ENCODE measurements around the gene SMARCA2. TPM values are rescaled to one million over a fixed set of nuclear protein-coding genes. Genes with fewer than 3 reads are reported as not detected.

The SMARCA2 gene
- total RNA-seq, 2 experiments from 2014 or later: 91.3 to 94.0 TPM

- Mint-ChIP-seq H3K27ac (no peak overlapping the region), H3K36me3 (ENCODE audit: low read depth) (peaks cover 54% of the 10 kb centered on the region), H3K9me3 (ENCODE audit: low read depth) (no peaks in the 10 kb centered on the region), H3K4me1 (no peaks in the 10 kb centered on the region), H3K4me3 (no peak overlapping the region), H3K27me3 (no peaks in the 10 kb centered on the region)
- POLR2A ChIA-PET: no interaction called here
- intact Hi-C loops (cut with DNase I, micrococcal nuclease): no loop called here
- DNase-seq: no peak
- ATAC-seq: no peak
- CTCF ChIA-PET: interaction anchor here (1.5 kb wide), 1 partner anchor 9 kb away, joined by 8 read pairs; no protein-coding TSS in a partner anchor
Measured at GRCh38 chr9:2096376-2096970, 81.3 kb downstream of the SMARCA2 start.

GRCh38 chr9:2106666-2107065, 91.5 kb downstream of the SMARCA2 start:
- no peaks in the 10 kb centered on the region for H3K9me3 Mint-ChIP-seq (ENCODE audit: low read depth)
- peaks cover 14% of the 10 kb centered on the region for H3K4me1 Mint-ChIP-seq
- H3K36me3 Mint-ChIP-seq (ENCODE audit: low read depth): peaks cover 47% of the 10 kb centered on the region
- ChIA-PET POLR2A (no interaction called here), CTCF (interaction anchor here (1.0 to 1.4 kb wide), 4 partner anchors 14 to 21 kb away, joined by 3 to 7 read pairs (median 4); no protein-coding TSS in a partner anchor)
- no peak overlapping the region for H3K4me3 Mint-ChIP-seq
- DNase-seq (no peak), ATAC-seq (peak; percentile 44)
- peak overlapping the region; percentile 15 for H3K27ac Mint-ChIP-seq
- H3K27me3 Mint-ChIP-seq: no peaks in the 10 kb centered on the region
- intact Hi-C loops (cut with DNase I, micrococcal nuclease): no loop called here

- intact Hi-C loops (cut with DNase I, micrococcal nuclease): no loop called here
- Mint-ChIP-seq H3K9me3 (ENCODE audit: low read depth) (no peaks in the 10 kb centered on the region), H3K27ac (no peak overlapping the region), H3K4me1 (peaks cover 14% of the 10 kb centered on the region), H3K4me3 (no peak overlapping the region), H3K36me3 (ENCODE audit: low read depth) (peaks cover 47% of the 10 kb centered on the region), H3K27me3 (no peaks in the 10 kb centered on the region)
- no peak for ATAC-seq
- no peak for DNase-seq
- ChIA-PET POLR2A (no interaction called here), CTCF (no interaction called here)
Measured at GRCh38 chr9:2107906-2108451, 92.8 kb downstream of the SMARCA2 start.

GRCh38 chr9:2109069-2109650, 94.0 kb downstream of the SMARCA2 start:
- CTCF ChIA-PET: interaction anchor here (1.0 kb wide), 1 partner anchor 22 kb away, joined by 3 read pairs; no protein-coding TSS in a partner anchor
- H3K9me3 Mint-ChIP-seq (ENCODE audit: low read depth): no peaks in the 10 kb centered on the region
- no peak for DNase-seq
- H3K4me1 Mint-ChIP-seq: peaks cover 14% of the 10 kb centered on the region
- ATAC-seq: no peak
- H3K4me3 Mint-ChIP-seq: no peak overlapping the region
- H3K27me3 Mint-ChIP-seq: no peaks in the 10 kb centered on the region
- intact Hi-C loops (cut with DNase I, micrococcal nuclease): no loop called here
- peaks cover 46% of the 10 kb centered on the region for H3K36me3 Mint-ChIP-seq (ENCODE audit: low read depth)
- no peak overlapping the region for H3K27ac Mint-ChIP-seq
- POLR2A ChIA-PET: no interaction called here

GRCh38 chr9:2110036-2110435, 94.9 kb downstream of the SMARCA2 start:
- ChIA-PET CTCF (interaction anchor here (1.1 kb wide), 1 partner anchor 28 kb away, joined by 3 read pairs; no protein-coding TSS in a partner anchor), POLR2A (no interaction called here)
- no peak for DNase-seq
- H3K9me3 Mint-ChIP-seq (ENCODE audit: low read depth): no peaks in the 10 kb centered on the region
- H3K27me3 Mint-ChIP-seq: no peaks in the 10 kb centered on the region
- H3K4me1 Mint-ChIP-seq: peaks cover 14% of the 10 kb centered on the region
- no peak for ATAC-seq
- no peak overlapping the region for H3K27ac Mint-ChIP-seq
- intact Hi-C loops (cut with DNase I, micrococcal nuclease): no loop called here
- no peak overlapping the region for H3K4me3 Mint-ChIP-seq
- peaks cover 47% of the 10 kb centered on the region for H3K36me3 Mint-ChIP-seq (ENCODE audit: low read depth)

- CTCF ChIA-PET: interaction anchor here (1.0 to 1.7 kb wide), 4 partner anchors 10 to 177 kb away, joined by 3 to 12 read pairs (median 4); no protein-coding TSS in a partner anchor
- no peak overlapping the region for H3K4me3 Mint-ChIP-seq
Measured at GRCh38 chr9:2116073-2116472, 100.9 kb downstream of the SMARCA2 start.

GRCh38 chr9:2117527-2117926, 102.4 kb downstream of the SMARCA2 start:
- DNase-seq (no peak), ATAC-seq (no peak)
- H3K9me3 Mint-ChIP-seq (ENCODE audit: low read depth): no peaks in the 10 kb centered on the region
- no peaks in the 10 kb centered on the region for H3K27me3 Mint-ChIP-seq
- H3K4me3 Mint-ChIP-seq: no peak overlapping the region
- CTCF ChIA-PET: no interaction called here
- no peaks in the 10 kb centered on the region for H3K4me1 Mint-ChIP-seq
- peaks cover 25% of the 10 kb centered on the region for H3K36me3 Mint-ChIP-seq (ENCODE audit: low read depth)
- no peak overlapping the region for H3K27ac Mint-ChIP-seq
- intact Hi-C loops (cut with DNase I, micrococcal nuclease): no loop called here
- POLR2A ChIA-PET: no interaction called here

More at GRCh38 chr9:2116073-2116472, 100.9 kb downstream of the SMARCA2 start:
- Mint-ChIP-seq H3K4me1 (no peaks in the 10 kb centered on the region), H3K27me3 (no peaks in the 10 kb centered on the region), H3K27ac (no peak overlapping the region), H3K9me3 (ENCODE audit: low read depth) (no peaks in the 10 kb centered on the region), H3K36me3 (ENCODE audit: low read depth) (peaks cover 33% of the 10 kb centered on the region)
- DNase-seq: peak; percentile 30
- intact Hi-C loops (cut with DNase I, micrococcal nuclease): no loop called here
- POLR2A ChIA-PET: no interaction called here
- no peak for ATAC-seq

- ATAC-seq (no peak), DNase-seq (no peak)
- Mint-ChIP-seq H3K4me3 (no peak overlapping the region), H3K27ac (no peak overlapping the region), H3K9me3 (ENCODE audit: low read depth) (no peaks in the 10 kb centered on the region), H3K4me1 (peaks cover 5% of the 10 kb centered on the region), H3K36me3 (ENCODE audit: low read depth) (peaks cover 32% of the 10 kb centered on the region), H3K27me3 (no peaks in the 10 kb centered on the region)
- intact Hi-C loops (cut with DNase I, micrococcal nuclease): no loop called here
- ChIA-PET CTCF (interaction anchor here (0.6 kb wide), 1 partner anchor 87 kb away, joined by 3 read pairs; no protein-coding TSS in a partner anchor), POLR2A (no interaction called here)
Measured at GRCh38 chr9:2119566-2119965, 104.4 kb downstream of the SMARCA2 start.

- Mint-ChIP-seq H3K36me3 (ENCODE audit: low read depth) (peaks cover 39% of the 10 kb centered on the region), H3K4me3 (no peak overlapping the region), H3K27ac (no peak overlapping the region), H3K27me3 (no peaks in the 10 kb centered on the region), H3K9me3 (ENCODE audit: low read depth) (no peaks in the 10 kb centered on the region), H3K4me1 (peaks cover 19% of the 10 kb centered on the region)
- CTCF ChIA-PET: interaction anchor here (0.6 to 4.1 kb wide), 2 partner anchors 12 to 166 kb away, joined by 3 to 20 read pairs; no protein-coding TSS in a partner anchor
- DNase-seq (no peak), ATAC-seq (no peak)
- intact Hi-C loops (cut with DNase I, micrococcal nuclease): loop anchor here in 1 of 2 experiments (10.0 kb wide), 2 partner anchors 56 to 504 kb away; partner anchors contain the start of gene VLDLR
- POLR2A ChIA-PET: no interaction called here
Measured at GRCh38 chr9:2120926-2121689, 106.0 kb downstream of the SMARCA2 start.

GRCh38 chr9:2122299-2122698, 107.2 kb downstream of the SMARCA2 start:
- H3K4me1 Mint-ChIP-seq: peaks cover 31% of the 10 kb centered on the region
- H3K27me3 Mint-ChIP-seq: no peaks in the 10 kb centered on the region
- peaks cover 45% of the 10 kb centered on the region for H3K36me3 Mint-ChIP-seq (ENCODE audit: low read depth)
- H3K9me3 Mint-ChIP-seq (ENCODE audit: low read depth): no peaks in the 10 kb centered on the region
- intact Hi-C loops (cut with DNase I, micrococcal nuclease): loop anchor here in 1 of 2 experiments (10.0 kb wide), 2 partner anchors 57 to 503 kb away; partner anchors contain the start of gene VLDLR
- H3K4me3 Mint-ChIP-seq: no peak overlapping the region
- no peak overlapping the region for H3K27ac Mint-ChIP-seq
- DNase-seq (no peak), ATAC-seq (no peak)
- ChIA-PET POLR2A (no interaction called here), CTCF (interaction anchor here (0.7 to 4.1 kb wide), 4 partner anchors 10 to 113 kb away, joined by 3 to 20 read pairs (median 3); no protein-coding TSS in a partner anchor)

GRCh38 chr9:2125906-2126305, 110.8 kb downstream of the SMARCA2 start:
- H3K4me1 Mint-ChIP-seq: peaks cover 39% of the 10 kb centered on the region
- H3K4me3 Mint-ChIP-seq: peak overlapping the region; percentile 22
- peak; percentile 100 for ATAC-seq

More at GRCh38 chr9:2125906-2126305, 110.8 kb downstream of the SMARCA2 start:
- intact Hi-C loops (cut with DNase I, micrococcal nuclease): loop anchor here in 1 of 2 experiments (2.0 to 10.0 kb wide), 4 partner anchors 61 to 499 kb away; partner anchors contain the start of gene VLDLR
- CTCF ChIA-PET: interaction anchor here (0.8 to 1.1 kb wide), 3 partner anchors 10 to 56 kb away, joined by 3 read pairs; no protein-coding TSS in a partner anchor
- peaks cover 42% of the 10 kb centered on the region for H3K36me3 Mint-ChIP-seq (ENCODE audit: low read depth)
- peak overlapping the region; percentile 87 for H3K27ac Mint-ChIP-seq
- no peak for DNase-seq
- H3K27me3 Mint-ChIP-seq: no peaks in the 10 kb centered on the region
- no peaks in the 10 kb centered on the region for H3K9me3 Mint-ChIP-seq (ENCODE audit: low read depth)
- POLR2A ChIA-PET: no interaction called here

Data from activated CD4-positive, alpha-beta T cell treated with anti-CD3 and anti-CD28 coated beads for 36 hours (primary cell).